SK-N-SH (cell line): ENCODE results near the gene DCST1. TPM values are rescaled to one million over a fixed set of nuclear protein-coding genes. Genes with fewer than 3 reads are reported as not detected.

Experiments
- CTCF ChIA-PET: fragments of 300-600, 350-600 bp; formaldehyde crosslinking; extraction: SDS; loops from one replicate; lab custom pipeline; 2021; lab: Yijun Ruan, JAX
- POLR2A ChIA-PET: fragments of 350-600 bp; sonication (Branson Sonifier 250); formaldehyde crosslinking; extraction: SDS; loops from one replicate; lab custom pipeline; 2020; ENCODE audit warnings: antibody characterized with exemption, inconsistent platforms; lab: Yijun Ruan, JAX
- DNase-seq: peaks from one replicate; pipeline ENCODE4 v3.0.0; 2012
- H2AFZ ChIP-seq: fragments of 200-600 bp; sonication (generic); 2 replicates; pipeline ENCODE4 v1.8.1; 2016; ENCODE audit warnings: antibody characterized with exemption, mild to moderate bottlenecking, low read depth
- H3F3A ChIP-seq: fragments of 200-600 bp; sonication (generic); replicated peaks from 2 replicates; pipeline ENCODE3; 2016; ENCODE audit warnings: antibody characterized with exemption, mild to moderate bottlenecking; ENCODE audit not compliant: insufficient read depth
- H3K27ac ChIP-seq, 2 experiments: fragments of 200-500 bp in 1 of 2; fragments of 200-600 bp in 1 of 2; sonication (Bioruptor generic) in 1 of 2; sonication (generic), shearing (Covaris generic) in 1 of 2; 2 replicates each; pipeline versions ENCODE4 v1.5.1 to v1.6.1; 2014 to 2016; ENCODE audit warnings: low read depth in 2 of 2, inconsistent platforms in 1 of 2, low read length in 1 of 2, mild to moderate bottlenecking in 1 of 2, mixed read lengths in 1 of 2
- H3K27me3 ChIP-seq: fragments of 200-600 bp; sonication (generic), shearing (Covaris generic); 2 replicates; pipeline ENCODE4 v1.6.1; 2016; ENCODE audit warnings: mixed run types; ENCODE audit not compliant: insufficient read depth
- H3K36me3 ChIP-seq, 2 experiments: fragments of 200-500 bp in 1 of 2; fragments of 200-600 bp in 1 of 2; sonication (Bioruptor generic) in 1 of 2; sonication (generic) in 1 of 2; replicated peaks in 1 of 2; 2 replicates each; pipeline versions ENCODE3 to v1.5.1; 2014 to 2016; ENCODE audit warnings: low read length in 1 of 2, mild to moderate bottlenecking in 1 of 2; ENCODE audit not compliant: insufficient read depth in 2 of 2, control insufficient read depth in 1 of 2
- H3K4me1 ChIP-seq, 2 experiments: fragments of 200-500 bp in 1 of 2; fragments of 200-600 bp in 1 of 2; sonication (Bioruptor generic) in 1 of 2; sonication (generic), shearing (Covaris generic) in 1 of 2; 2 replicates each; pipeline versions ENCODE4 v1.5.1 to v1.6.1; 2014 to 2016; ENCODE audit warnings: low read depth in 1 of 2, low read length in 1 of 2, mixed run types in 1 of 2; ENCODE audit not compliant: insufficient read depth in 2 of 2, control insufficient read depth in 1 of 2
- H3K4me2 ChIP-seq: fragments of 200-600 bp; sonication (generic), shearing (Covaris generic); 2 replicates; pipeline ENCODE4 v1.6.1; 2017; ENCODE audit warnings: mixed run types
- H3K4me3 ChIP-seq, 2 experiments: fragments of 200-500 bp in 1 of 2; fragments of 200-600 bp in 1 of 2; sonication (Bioruptor generic) in 1 of 2; sonication (generic), shearing (Covaris generic) in 1 of 2; 2 replicates each; pipeline versions ENCODE4 v1.5.1 to v1.8.1; 2014 to 2016; ENCODE audit warnings: low read depth in 2 of 2, inconsistent platforms in 1 of 2, low read length in 1 of 2, mild to moderate bottlenecking in 1 of 2, mixed read lengths in 1 of 2, moderate library complexity in 1 of 2
- H3K79me2 ChIP-seq: fragments of 200-600 bp; sonication (generic); 2 replicates; pipeline ENCODE4 v1.8.1; 2017; ENCODE audit warnings: mild to moderate bottlenecking; ENCODE audit not compliant: insufficient read depth
- H3K9ac ChIP-seq: fragments of 200-600 bp; sonication (generic); 2 replicates; pipeline ENCODE4 v1.6.1; 2017; ENCODE audit warnings: mixed run types
- H3K9me2 ChIP-seq: fragments of 200-600 bp; sonication (generic); 2 replicates; pipeline ENCODE4 v1.6.1; 2017; ENCODE audit warnings: mixed run types
- H3K9me3 ChIP-seq: fragments of 200-600 bp; sonication (generic); 2 replicates; pipeline ENCODE4 v1.6.1; 2017; ENCODE audit warnings: mixed run types, mild to moderate bottlenecking, moderate library complexity
- H4K20me1 ChIP-seq: fragments of 200-600 bp; sonication (generic); 2 replicates; pipeline ENCODE4 v1.6.1; 2017; ENCODE audit warnings: mild to moderate bottlenecking, mixed run types; ENCODE audit not compliant: insufficient read depth
- CHD2 ChIP-seq: fragments of 150-350 bp; IDR thresholded peaks from 2 replicates; pipeline ENCODE4 v1.6.1; 2018; ENCODE audit warnings: low read length; ENCODE audit not compliant: partially characterized antibody
- EP300 ChIP-seq, 2 experiments: IDR thresholded peaks; 2 replicates each; pipeline versions ENCODE4 v1.4.0 to v1.6.1; 2012; ENCODE audit warnings: borderline replicate concordance in 1 of 2, low read depth in 1 of 2, low read length in 1 of 2
- FOXM1 ChIP-seq: IDR thresholded peaks from 2 replicates; pipeline ENCODE4 v1.4.0; 2012; ENCODE audit warnings: low read depth, mild to moderate bottlenecking
- GABPA ChIP-seq: IDR thresholded peaks from 2 replicates; pipeline ENCODE4 v1.4.0; 2012; ENCODE audit warnings: low read depth, mild to moderate bottlenecking
- MXI1 ChIP-seq: IDR thresholded peaks from 2 replicates; pipeline ENCODE4 v1.6.1; 2012; ENCODE audit warnings: mild to moderate bottlenecking, low read depth, low read length, improper control_type of control experiment
- POLR2AphosphoS5 ChIP-seq: IDR thresholded peaks from 2 replicates; pipeline ENCODE4 v1.6.1; 2012; ENCODE audit warnings: low read depth, low read length
- RCOR1 ChIP-seq: fragments of 150-350 bp; IDR thresholded peaks from 2 replicates; pipeline ENCODE4 v1.6.1; 2017; ENCODE audit warnings: antibody characterized with exemption, low read length
- RFX5 ChIP-seq: IDR thresholded peaks from 2 replicates; pipeline ENCODE4 v1.6.1; 2012; ENCODE audit warnings: mild to moderate bottlenecking, improper control_type of control experiment, low read length
- RXRA ChIP-seq: IDR thresholded peaks from 2 replicates; pipeline ENCODE4 v1.4.0; 2012; ENCODE audit warnings: low read depth, mild to moderate bottlenecking, borderline replicate concordance
- TEAD4 ChIP-seq: IDR thresholded peaks from 2 replicates; pipeline ENCODE4 v1.4.0; 2012; ENCODE audit warnings: mild to moderate bottlenecking, borderline replicate concordance; ENCODE audit not compliant: insufficient read depth
- USF2 ChIP-seq: fragments of 150-350 bp; IDR thresholded peaks from 2 replicates; pipeline ENCODE4 v1.6.1; 2017; ENCODE audit warnings: antibody characterized with exemption, low read length, low read depth, borderline replicate concordance
- YY1 ChIP-seq: IDR thresholded peaks from 2 replicates; pipeline ENCODE4 v1.4.0; 2012; ENCODE audit warnings: low read depth, mild to moderate bottlenecking
- WGBS: methylation state at CpG from one replicate; pipeline ENCODE4 v1.1.6; 2017; ENCODE audit warnings: low lambda C conversion rate; 5-methylcytosine and 5-hydroxymethylcytosine counted together
- polyA plus RNA-seq, 3 experiments: library from polyadenylated mRNA; depleted of rRNA; stranded (reverse); fragments of >200 nt; gene quantifications; 2 replicates each; pipeline ENCODE4 v1.2.3, GENCODE V29; 2012
- TF ChIP-seq, protein P1 (sequence below): IDR thresholded peaks from 2 replicates; pipeline ENCODE4; 2012

Gene DCST1
- polyA plus RNA-seq, 1 of the 3 experiments (the other 2 are of a cell fraction) = not detected

GRCh38 chr1:155043301-155043702 is 9.7 kb downstream of the DCST1 start:
- no peaks in the 10 kb centered on the region for H3K36me3 ChIP-seq
- no peaks in the 10 kb centered on the region for H3K27me3 ChIP-seq
- ChIA-PET CTCF (interaction anchor here (1.0 to 26.0 kb wide), 11 partner anchors 8 to 124 kb away, joined by 3 to 573 read pairs (median 18); partner anchors contain the start of genes ADAM15, EFNA3 and EFNA4), POLR2A (interaction anchor here (1.1 to 1.6 kb wide), 3 partner anchors 15 to 44 kb away, joined by 3 to 5 read pairs (median 4); no protein-coding TSS in a partner anchor)
- no peak overlapping the region for H3K4me3 ChIP-seq
- H3K27ac ChIP-seq = no peak overlapping the region
- no peak for DNase-seq
- H3F3A ChIP-seq = no peaks in the 10 kb centered on the region
- H3K4me1 ChIP-seq = peaks cover 7 to 15% of the 10 kb centered on the region in 2 experiments; a peak in 1 of 4 replicates
- no peaks in the 10 kb centered on the region for H3K79me2 ChIP-seq
- H3K9ac ChIP-seq = no peak overlapping the region
- TF ChIP-seq TEAD4 (no peak), CHD2 (no peak), RXRA (no peak), RCOR1 (no peak), FOXM1 (no peak), POLR2AphosphoS5 (no peak), USF2 (no peak), RFX5 (no peak), EP300 (IDR thresholded peaks at IDR 0.05; ENCODE audit: borderline replicate concordance in 1 of 2, low read depth in 1 of 2, low read length in 1 of 2) (no peak)
- no peaks in the 10 kb centered on the region for H4K20me1 ChIP-seq
- H3K9me3 ChIP-seq = no peaks in the 10 kb centered on the region
- 86% methylated on average over 11 of the region's 12 CpGs for WGBS
- no peak overlapping the region for H2AFZ ChIP-seq
- no peak overlapping the region for H3K4me2 ChIP-seq
- no peaks in the 10 kb centered on the region for H3K9me2 ChIP-seq

GRCh38 chr1:155043793-155044192 is 10.2 kb downstream of the DCST1 start:
- no peaks in the 10 kb centered on the region for H4K20me1 ChIP-seq
- 90% methylated on average over 3 of the region's 3 CpGs for WGBS
- no peaks in the 10 kb centered on the region for H3F3A ChIP-seq
- no peak for TF ChIP-seq GABPA
- TF ChIP-seq RXRA = no peak
- TF ChIP-seq MXI1 = no peak
- TF ChIP-seq, protein P1, sequence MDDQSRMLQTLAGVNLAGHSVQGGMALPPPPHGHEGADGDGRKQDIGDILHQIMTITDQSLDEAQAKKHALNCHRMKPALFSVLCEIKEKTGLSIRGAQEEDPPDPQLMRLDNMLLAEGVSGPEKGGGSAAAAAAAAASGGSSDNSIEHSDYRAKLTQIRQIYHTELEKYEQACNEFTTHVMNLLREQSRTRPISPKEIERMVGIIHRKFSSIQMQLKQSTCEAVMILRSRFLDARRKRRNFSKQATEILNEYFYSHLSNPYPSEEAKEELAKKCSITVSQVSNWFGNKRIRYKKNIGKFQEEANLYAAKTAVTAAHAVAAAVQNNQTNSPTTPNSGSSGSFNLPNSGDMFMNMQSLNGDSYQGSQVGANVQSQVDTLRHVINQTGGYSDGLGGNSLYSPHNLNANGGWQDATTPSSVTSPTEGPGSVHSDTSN = no peak
- TF ChIP-seq YY1 = no peak
- POLR2A ChIA-PET = interaction anchor here (0.7 to 1.6 kb wide), 6 partner anchors 9 to 83 kb away, joined by 3 to 8 read pairs (median 4); no protein-coding TSS in a partner anchor
- DNase-seq = no peak
- CTCF ChIA-PET = interaction anchor here (1.0 to 26.0 kb wide), 12 partner anchors 11 to 124 kb away, joined by 3 to 573 read pairs (median 14); partner anchors contain the start of genes DCST1, DCST2, EFNA3 and EFNA4
- H3K27me3 ChIP-seq = no peaks in the 10 kb centered on the region
- H3K4me2 ChIP-seq = no peak overlapping the region
- H3K9me3 ChIP-seq = no peaks in the 10 kb centered on the region
- H3K4me1 ChIP-seq = peaks cover 7 to 15% of the 10 kb centered on the region in 2 experiments; a peak in 1 of 4 replicates
- H3K27ac ChIP-seq = no peak overlapping the region
- no peak overlapping the region for H3K4me3 ChIP-seq
- H3K9ac ChIP-seq = no peak overlapping the region
- no peaks in the 10 kb centered on the region for H3K9me2 ChIP-seq
- H3K79me2 ChIP-seq = no peaks in the 10 kb centered on the region
- H3K36me3 ChIP-seq = no peaks in the 10 kb centered on the region
- no peak overlapping the region; the same call in 1 of the 2 replicates for H2AFZ ChIP-seq
